ENCODE measurements around the gene C3orf62.

DNA sequence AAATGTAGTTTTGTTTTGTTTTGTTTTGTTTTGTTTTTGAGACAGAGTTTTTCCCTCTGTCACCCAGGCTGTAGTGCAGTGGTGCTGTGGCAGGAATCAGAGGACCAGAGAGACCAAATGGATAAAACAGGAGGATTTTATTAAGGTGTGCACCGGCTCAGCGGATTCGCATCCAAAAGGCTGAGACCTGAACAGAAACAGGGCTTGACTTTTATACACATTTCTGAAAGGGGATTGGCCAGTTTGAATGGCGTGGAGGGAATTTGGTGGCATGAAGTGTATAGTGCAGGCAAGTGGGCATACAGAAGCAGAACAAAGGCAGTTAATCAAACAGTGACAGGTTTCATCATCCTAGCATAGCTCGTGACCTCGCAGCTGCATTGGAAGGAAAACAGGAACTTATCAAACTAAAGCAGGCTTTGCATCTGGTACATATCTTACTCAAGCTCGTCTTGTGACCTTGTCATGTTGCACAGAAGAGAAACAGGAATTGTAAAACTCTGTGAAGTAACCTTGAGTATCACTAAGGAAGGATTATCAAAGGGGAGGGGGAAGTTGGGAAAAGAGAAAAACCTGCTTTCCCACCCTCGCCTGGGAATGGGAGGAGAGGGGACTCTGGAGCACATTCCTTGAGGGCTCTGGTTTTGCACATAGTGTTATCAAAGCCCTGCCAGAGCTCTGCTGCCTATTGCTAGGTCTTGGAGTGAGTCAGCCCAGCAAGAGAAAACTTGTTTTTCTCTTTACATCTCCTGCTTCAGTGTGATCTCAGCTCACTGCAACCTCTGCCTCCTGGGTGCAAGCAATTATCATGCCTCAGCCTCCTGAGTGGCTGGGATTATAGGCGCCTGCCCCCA is 38.5 kb downstream of the C3orf62 start:
- TF ChIP-seq, protein P1, sequence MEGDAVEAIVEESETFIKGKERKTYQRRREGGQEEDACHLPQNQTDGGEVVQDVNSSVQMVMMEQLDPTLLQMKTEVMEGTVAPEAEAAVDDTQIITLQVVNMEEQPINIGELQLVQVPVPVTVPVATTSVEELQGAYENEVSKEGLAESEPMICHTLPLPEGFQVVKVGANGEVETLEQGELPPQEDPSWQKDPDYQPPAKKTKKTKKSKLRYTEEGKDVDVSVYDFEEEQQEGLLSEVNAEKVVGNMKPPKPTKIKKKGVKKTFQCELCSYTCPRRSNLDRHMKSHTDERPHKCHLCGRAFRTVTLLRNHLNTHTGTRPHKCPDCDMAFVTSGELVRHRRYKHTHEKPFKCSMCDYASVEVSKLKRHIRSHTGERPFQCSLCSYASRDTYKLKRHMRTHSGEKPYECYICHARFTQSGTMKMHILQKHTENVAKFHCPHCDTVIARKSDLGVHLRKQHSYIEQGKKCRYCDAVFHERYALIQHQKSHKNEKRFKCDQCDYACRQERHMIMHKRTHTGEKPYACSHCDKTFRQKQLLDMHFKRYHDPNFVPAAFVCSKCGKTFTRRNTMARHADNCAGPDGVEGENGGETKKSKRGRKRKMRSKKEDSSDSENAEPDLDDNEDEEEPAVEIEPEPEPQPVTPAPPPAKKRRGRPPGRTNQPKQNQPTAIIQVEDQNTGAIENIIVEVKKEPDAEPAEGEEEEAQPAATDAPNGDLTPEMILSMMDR (conservative IDR thresholded peaks at IDR 0.05) = no peak
- no peak for TF ChIP-seq EZH2 (IDR thresholded peaks at IDR 0.05; ENCODE audit: low read depth)

All from PC-9 (cell line).